Bronchial epithelial cell (primary cell): Measurements from ENCODE around the gene SLC29A2. TPM values are rescaled to one million over a fixed set of nuclear protein-coding genes. Genes with fewer than 3 reads are reported as not detected.

Source experiments
- DNase-seq: peaks from one replicate; pipeline ENCODE4 v3.0.0-alpha.2; 2010; ENCODE audit warnings: low read depth
- FAIRE-seq: peaks from 2 replicates; lab custom pipeline; 2011; peaks lifted over from hg19 to GRCh38; lab: Jason Lieb, UNC
- H3K27me3 ChIP-seq: 2 replicates; pipeline ENCODE4 v1.5.1; 2011; ENCODE audit warnings: low read length; ENCODE audit not compliant: control insufficient read depth, insufficient read depth
- H3K36me3 ChIP-seq: 2 replicates; pipeline ENCODE4 v1.5.1; 2011; ENCODE audit warnings: low read length; ENCODE audit not compliant: control insufficient read depth, insufficient read depth
- H3K4me3 ChIP-seq: 2 replicates; pipeline ENCODE4 v1.5.1; 2011; ENCODE audit warnings: mild to moderate bottlenecking, low read depth, low read length, control low read depth
- CTCF ChIP-seq: IDR thresholded peaks from 2 replicates; pipeline ENCODE4 v1.5.1; 2011; ENCODE audit warnings: mild to moderate bottlenecking, moderate library complexity, low read length, control low read depth, inconsistent platforms; ENCODE audit not compliant: insufficient read depth, severe bottlenecking
- total RNA-seq: library from RNA; depleted of rRNA; stranded (reverse); fragments of >200 nt; gene quantifications from 2 replicates; pipeline ENCODE4 v1.2.1, GENCODE V29; 2014

SLC29A2 gene
- total RNA-seq, 1 donor from 2014 or later = 2.1 TPM

GRCh38 chr11:66337103-66337899 lies 34.3 kb downstream of the SLC29A2 start:
- H3K4me3 ChIP-seq = no peak overlapping the region
- no peak for DNase-seq
- peaks cover 51% of the 10 kb centered on the region for H3K36me3 ChIP-seq
- TF ChIP-seq CTCF = no peak
- no peak for FAIRE-seq
- no peaks in the 10 kb centered on the region for H3K27me3 ChIP-seq

GRCh38 chr11:66336234-66337102 lies 35.1 kb downstream of the SLC29A2 start, which contains the start of gene RIN1:
Gene RIN1 (minus strand): TSS chr11:66336434. CDS start chr11:66336402, 32 bp downstream.
- Histone ChIP-seq H3K36me3 (peaks cover 55% of the 10 kb centered on the region), H3K4me3 (peak within 1 kb of the TSS; percentile 97), H3K27me3 (no peaks in the 10 kb centered on the region)
- peak; percentile 95 for DNase-seq
- no peak for TF ChIP-seq CTCF
- peak; percentile 76 for FAIRE-seq

GRCh38 chr11:66335531-66336233 lies 35.9 kb downstream of the SLC29A2 start:
- TF ChIP-seq CTCF = no peak
- FAIRE-seq (no peak), DNase-seq (peak; percentile 11)
- Histone ChIP-seq H3K27me3 (no peaks in the 10 kb centered on the region), H3K36me3 (peaks cover 48% of the 10 kb centered on the region), H3K4me3 (peak overlapping the region; percentile 97)

GRCh38 chr11:66334605-66335442 lies 36.7 kb downstream of the SLC29A2 start:
- no peak for DNase-seq
- Histone ChIP-seq H3K27me3 (no peaks in the 10 kb centered on the region), H3K36me3 (peaks cover 43% of the 10 kb centered on the region), H3K4me3 (peak overlapping the region; percentile 97)
- TF ChIP-seq CTCF = no peak
- FAIRE-seq = no peak
